ENCODE results near the gene LRFN2.

- no peak for TF ChIP-seq EP300 (conservative IDR thresholded peaks at IDR 0.05; ENCODE audit: poor library complexity, severe bottlenecking)
- no peak for TF ChIP-seq EZH2 (IDR thresholded peaks at IDR 0.05; ENCODE audit: borderline replicate concordance, insufficient read depth, low read length, poor library complexity, severe bottlenecking)
- TF ChIP-seq RAD21 (conservative IDR thresholded peaks at IDR 0.05) = no peak
- TF ChIP-seq CTCF (IDR thresholded peaks at IDR 0.05; ENCODE audit: poor library complexity, severe bottlenecking) = no peak
- no peak for TF ChIP-seq SMC3 (conservative IDR thresholded peaks at IDR 0.05; ENCODE audit: poor library complexity)
- no peak for TF ChIP-seq POLR2AphosphoS5 (IDR thresholded peaks at IDR 0.05)
- no peak for TF ChIP-seq REST (IDR thresholded peaks at IDR 0.05; ENCODE audit: borderline replicate concordance)
- no peak for TF ChIP-seq MXI1 (conservative IDR thresholded peaks at IDR 0.05; ENCODE audit: poor library complexity, severe bottlenecking)
These were observed 36.8 kb upstream of the LRFN2 start for GRCh38 chr6:40623932-40624331.

Data from neural cell (in vitro differentiated cells).